Measurements from ENCODE around the gene CYFIP1.

- TF ChIP-seq, protein P1, sequence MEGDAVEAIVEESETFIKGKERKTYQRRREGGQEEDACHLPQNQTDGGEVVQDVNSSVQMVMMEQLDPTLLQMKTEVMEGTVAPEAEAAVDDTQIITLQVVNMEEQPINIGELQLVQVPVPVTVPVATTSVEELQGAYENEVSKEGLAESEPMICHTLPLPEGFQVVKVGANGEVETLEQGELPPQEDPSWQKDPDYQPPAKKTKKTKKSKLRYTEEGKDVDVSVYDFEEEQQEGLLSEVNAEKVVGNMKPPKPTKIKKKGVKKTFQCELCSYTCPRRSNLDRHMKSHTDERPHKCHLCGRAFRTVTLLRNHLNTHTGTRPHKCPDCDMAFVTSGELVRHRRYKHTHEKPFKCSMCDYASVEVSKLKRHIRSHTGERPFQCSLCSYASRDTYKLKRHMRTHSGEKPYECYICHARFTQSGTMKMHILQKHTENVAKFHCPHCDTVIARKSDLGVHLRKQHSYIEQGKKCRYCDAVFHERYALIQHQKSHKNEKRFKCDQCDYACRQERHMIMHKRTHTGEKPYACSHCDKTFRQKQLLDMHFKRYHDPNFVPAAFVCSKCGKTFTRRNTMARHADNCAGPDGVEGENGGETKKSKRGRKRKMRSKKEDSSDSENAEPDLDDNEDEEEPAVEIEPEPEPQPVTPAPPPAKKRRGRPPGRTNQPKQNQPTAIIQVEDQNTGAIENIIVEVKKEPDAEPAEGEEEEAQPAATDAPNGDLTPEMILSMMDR (IDR thresholded peaks at IDR 0.05; ENCODE audit: low read depth, low read length): no peak
- TF ChIP-seq POLR2A (IDR thresholded peaks at IDR 0.05; ENCODE audit: extremely low read depth, insufficient read length): no peak
Observed at GRCh38 chr15:22930782-22931484, 49.2 kb downstream of the CYFIP1 start.

Data from NB4 (cell line).